ENCODE results near the gene RAB11FIP5. TPM values are rescaled to one million over a fixed set of nuclear protein-coding genes. Genes with fewer than 3 reads are reported as not detected.

RAB11FIP5 gene
- total and polyA plus RNA-seq, 2 donors (not counting 3 experiments of a cell fraction or from before 2014, with no cell fraction given): 36.6 to 47.0 TPM

DNA sequence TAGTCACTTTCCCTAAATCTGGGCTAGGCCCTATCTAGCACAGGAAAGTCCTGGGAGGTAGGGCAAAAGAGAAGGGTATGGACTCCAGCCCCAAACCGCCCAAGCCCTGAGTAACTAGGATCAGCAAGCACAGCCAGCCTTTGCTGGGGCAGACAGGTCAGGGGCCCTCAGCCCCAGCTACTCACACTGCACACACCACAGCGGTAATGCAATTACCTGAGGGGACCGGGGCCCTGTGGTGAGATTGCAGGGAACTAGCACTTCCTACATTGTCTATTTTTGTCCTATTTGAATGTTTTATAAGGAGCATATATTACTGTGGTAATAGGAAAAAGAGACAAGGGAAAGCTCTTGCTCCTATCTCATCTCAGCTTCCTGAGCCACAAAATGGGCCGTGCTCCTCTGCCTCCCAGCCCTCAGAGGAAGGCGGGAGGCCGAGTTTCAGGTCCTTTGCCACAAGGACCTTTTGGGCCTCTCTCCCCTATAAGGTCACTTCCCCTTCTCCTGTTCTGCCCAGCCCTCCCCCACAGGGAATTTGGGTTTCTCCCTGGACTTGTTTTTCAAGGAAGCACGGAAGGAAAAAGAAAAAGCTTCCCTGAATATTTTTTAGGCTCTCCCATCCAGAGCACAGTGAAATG is 20.5 kb downstream of the RAB11FIP5 start:
- Histone ChIP-seq H3K9me1 (replicated peaks; ENCODE audit: control insufficient read depth, extremely low read depth, insufficient read depth, low read length) (no peaks in the 10 kb centered on the region), H3K9me3 (replicated peaks; ENCODE audit: control insufficient read depth, insufficient read depth, low read length) (no peaks in the 10 kb centered on the region), H3K4me2 (ENCODE audit: insufficient read depth, low read length) (no peak overlapping the region), H3K9ac (replicated peaks; ENCODE audit: extremely low read depth, insufficient read depth, low read length) (no peak overlapping the region), H3K4me1 (ENCODE audit: control insufficient read depth, extremely low read depth, insufficient read depth, low read length) (peaks cover 25% of the 10 kb centered on the region), H2AFZ (ENCODE audit: low read depth, low read length) (no peak overlapping the region), H3K27me3 (ENCODE audit: control insufficient read depth in 2 of 2, insufficient read depth in 2 of 2, low read length in 2 of 2) (no peaks in the 10 kb centered on the region), H3K36me3 (ENCODE audit: control insufficient read depth in 2 of 2, extremely low read depth in 1 of 2, insufficient read depth in 2 of 2, low read length in 2 of 2) (peaks cover 3 to 18% of the 10 kb centered on the region in 2 experiments), H4K20me1 (replicated peaks; ENCODE audit: control insufficient read depth, extremely low read depth, insufficient read depth, low read length) (no peaks in the 10 kb centered on the region), H3K79me2 (ENCODE audit: control insufficient read depth, insufficient read depth, low read length) (peaks cover 76% of the 10 kb centered on the region), H3K27ac (ENCODE audit: insufficient read depth, low read depth, low read length) (no peak overlapping the region), H3K4me3 (replicated peaks in 1 of 3; ENCODE audit: insufficient read depth in 1 of 3, low read depth in 1 of 3, low read length in 3 of 3) (no peak overlapping the region)
- DNase-seq (ENCODE audit: low read depth, low spot score) (no peak), FAIRE-seq (no peak)
- dilution Hi-C loops (cut with MboI; ENCODE audit: extremely low pct_ligation_motif_present, low sequenced_read_pairs): no loop called here
- no peak for TF ChIP-seq EZH2 (IDR thresholded peaks at IDR 0.05; ENCODE audit: borderline replicate concordance, low read depth, low read length, severe bottlenecking)
- no peak for TF ChIP-seq FOS (IDR thresholded peaks at IDR 0.05; ENCODE audit: borderline replicate concordance, insufficient read depth, low read length)
- no peak for TF ChIP-seq MYC (IDR thresholded peaks at IDR 0.05; ENCODE audit: low read depth, low read length)
- TF ChIP-seq MAX (IDR thresholded peaks at IDR 0.05; ENCODE audit: insufficient read depth, insufficient read length): no peak
- TF ChIP-seq, protein P1, sequence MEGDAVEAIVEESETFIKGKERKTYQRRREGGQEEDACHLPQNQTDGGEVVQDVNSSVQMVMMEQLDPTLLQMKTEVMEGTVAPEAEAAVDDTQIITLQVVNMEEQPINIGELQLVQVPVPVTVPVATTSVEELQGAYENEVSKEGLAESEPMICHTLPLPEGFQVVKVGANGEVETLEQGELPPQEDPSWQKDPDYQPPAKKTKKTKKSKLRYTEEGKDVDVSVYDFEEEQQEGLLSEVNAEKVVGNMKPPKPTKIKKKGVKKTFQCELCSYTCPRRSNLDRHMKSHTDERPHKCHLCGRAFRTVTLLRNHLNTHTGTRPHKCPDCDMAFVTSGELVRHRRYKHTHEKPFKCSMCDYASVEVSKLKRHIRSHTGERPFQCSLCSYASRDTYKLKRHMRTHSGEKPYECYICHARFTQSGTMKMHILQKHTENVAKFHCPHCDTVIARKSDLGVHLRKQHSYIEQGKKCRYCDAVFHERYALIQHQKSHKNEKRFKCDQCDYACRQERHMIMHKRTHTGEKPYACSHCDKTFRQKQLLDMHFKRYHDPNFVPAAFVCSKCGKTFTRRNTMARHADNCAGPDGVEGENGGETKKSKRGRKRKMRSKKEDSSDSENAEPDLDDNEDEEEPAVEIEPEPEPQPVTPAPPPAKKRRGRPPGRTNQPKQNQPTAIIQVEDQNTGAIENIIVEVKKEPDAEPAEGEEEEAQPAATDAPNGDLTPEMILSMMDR (IDR thresholded peaks at IDR 0.05; ENCODE audit: extremely low read depth in 1 of 2, insufficient read depth in 1 of 2, low read depth in 1 of 2, low read length in 2 of 2): no peak
- TF ChIP-seq JUN (IDR thresholded peaks at IDR 0.05; ENCODE audit: borderline replicate concordance, insufficient read depth, insufficient read length, low read depth): no peak
- TF ChIP-seq POLR2A (IDR thresholded peaks at IDR 0.05; ENCODE audit: low read depth, low read length): no peak
- no peak for TF ChIP-seq POLR2AphosphoS5 (IDR thresholded peaks at IDR 0.05; ENCODE audit: insufficient read depth, low read depth, low read length)
- POLR2A ChIA-PET: no interaction called here
- no TSS peak for BruUV-seq (replicated peaks)
- intact Hi-C loops (cut with micrococcal nuclease): no loop called here
- CTCF ChIA-PET: interaction anchor here (0.8 to 5.6 kb wide), 10 partner anchors 12 to 199 kb away, joined by 3 to 25 read pairs (median 4); no protein-coding TSS in a partner anchor
